GM12873 (cell line): ENCODE data around the gene CHID1.

Source experiments
- CTCF ChIP-seq: IDR thresholded peaks from 2 replicates; pipeline ENCODE4 v1.5.1; 2012; ENCODE audit warnings: low read depth, mild to moderate bottlenecking, moderate library complexity, low read length, control low read depth; ENCODE audit not compliant: insufficient read depth; ENCODE audit errors: missing control alignments

The CHID1 gene

GRCh38 chr11:909406-909805 is 1.2 kb downstream of the CHID1 start:
- no peak for TF ChIP-seq CTCF

- TF ChIP-seq CTCF: no peak
These were observed 2.3 kb downstream of the CHID1 start for GRCh38 chr11:908273-908672.

GRCh38 chr11:907668-908067 is 2.9 kb downstream of the CHID1 start:
- TF ChIP-seq CTCF: no peak

- TF ChIP-seq CTCF: no peak
These were observed 4.7 kb downstream of the CHID1 start for GRCh38 chr11:905952-906351.

- TF ChIP-seq CTCF: no peak
These were observed 6.2 kb downstream of the CHID1 start for GRCh38 chr11:904380-904779.

GRCh38 chr11:901452-902061 is 9.1 kb downstream of the CHID1 start:
- TF ChIP-seq CTCF: no peak

- no peak for TF ChIP-seq CTCF
These were observed 10.1 kb downstream of the CHID1 start for GRCh38 chr11:900545-900944.
